ENCODE results near the gene VPS37B.

Gene VPS37B

DNA sequence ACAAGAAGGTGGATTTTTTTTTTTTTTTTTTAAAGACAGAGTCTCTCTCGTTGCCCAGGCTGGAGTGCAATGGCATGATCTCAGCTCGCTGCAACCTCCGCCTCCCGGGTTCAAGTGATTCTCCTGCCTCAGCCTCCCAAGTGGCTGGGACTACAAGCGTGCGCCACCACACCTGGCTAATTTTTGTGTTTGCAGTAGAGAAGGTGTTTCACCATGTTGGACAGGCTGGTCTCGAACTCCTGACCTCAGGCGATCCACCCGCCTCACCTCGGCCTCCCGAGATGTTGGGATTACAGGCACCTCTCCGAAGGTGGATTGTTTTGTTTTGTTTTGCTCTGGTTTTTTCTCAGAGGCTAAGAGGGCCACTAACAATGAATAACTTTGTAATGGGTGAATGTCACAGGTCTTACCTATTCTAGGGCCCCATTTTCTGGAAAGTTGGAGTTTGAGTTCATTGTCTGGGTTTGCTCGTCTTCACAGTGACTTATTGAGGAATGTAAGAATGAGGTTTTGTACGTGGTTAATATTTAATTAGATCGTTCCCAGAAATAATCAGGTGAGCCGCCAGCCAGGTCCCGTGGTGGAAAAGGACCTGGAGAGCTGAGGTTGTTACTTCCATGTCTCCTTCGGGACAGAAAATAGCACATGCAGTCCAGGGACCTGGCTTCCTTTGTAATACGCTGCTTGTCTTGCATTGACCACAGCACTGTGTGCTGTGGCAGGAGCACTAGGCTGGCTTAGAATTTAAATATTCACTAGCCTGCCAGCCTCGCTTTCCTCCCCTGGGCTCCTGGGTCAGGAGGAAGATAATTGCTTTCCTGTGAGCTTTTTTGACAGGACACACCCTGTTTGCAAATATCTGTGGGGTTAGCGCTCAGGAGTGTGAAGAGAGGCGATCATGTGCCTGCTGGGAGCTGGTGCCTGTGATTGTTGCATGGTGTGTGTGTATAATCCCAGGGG is 58.3 kb downstream of the VPS37B start:
- DNase-seq, result no peak

DNA sequence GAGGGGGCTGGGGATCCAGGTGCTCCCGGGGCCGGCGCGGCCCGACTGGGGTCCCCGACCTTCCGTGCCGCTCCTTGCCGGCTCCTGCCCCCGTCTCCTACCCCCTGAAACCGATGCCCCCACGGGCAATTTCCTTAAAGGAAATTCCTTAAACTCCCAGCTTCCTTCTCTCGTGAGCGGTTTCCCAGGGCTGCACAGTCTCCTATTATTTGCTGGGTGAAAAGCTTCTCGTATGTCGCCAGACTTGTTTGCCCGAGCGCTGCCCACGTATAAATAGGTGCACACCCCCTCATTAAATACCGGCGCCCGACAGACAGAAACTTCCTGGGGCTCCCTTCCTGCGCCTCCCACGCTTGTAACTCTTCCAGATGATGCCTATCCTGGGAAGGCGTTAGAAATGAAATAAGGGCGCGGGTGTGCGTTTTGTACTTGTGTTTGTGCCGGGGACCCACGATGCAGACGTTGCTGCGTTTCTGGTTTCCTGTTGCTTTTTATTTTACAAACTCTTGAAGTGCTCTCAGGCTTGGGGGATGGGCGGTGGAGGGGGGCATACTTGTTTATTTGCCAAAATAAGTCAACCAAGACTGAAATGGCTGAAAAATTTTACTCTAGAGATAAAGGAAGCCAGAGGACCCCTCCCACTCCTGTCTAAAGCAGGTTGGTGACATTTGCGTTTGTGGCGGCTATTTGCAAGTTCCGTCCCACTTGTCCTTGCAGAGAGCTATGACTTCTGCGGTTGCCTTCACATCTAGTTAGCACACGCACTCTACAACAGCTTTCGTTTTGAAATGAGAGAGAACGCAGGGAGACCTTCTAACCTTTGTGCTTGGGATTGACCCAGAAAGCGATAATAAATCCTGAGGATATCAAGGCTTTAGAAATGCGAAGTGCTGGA is 59.6 kb downstream of the VPS37B start:
- DNase-seq, result no peak

DNA sequence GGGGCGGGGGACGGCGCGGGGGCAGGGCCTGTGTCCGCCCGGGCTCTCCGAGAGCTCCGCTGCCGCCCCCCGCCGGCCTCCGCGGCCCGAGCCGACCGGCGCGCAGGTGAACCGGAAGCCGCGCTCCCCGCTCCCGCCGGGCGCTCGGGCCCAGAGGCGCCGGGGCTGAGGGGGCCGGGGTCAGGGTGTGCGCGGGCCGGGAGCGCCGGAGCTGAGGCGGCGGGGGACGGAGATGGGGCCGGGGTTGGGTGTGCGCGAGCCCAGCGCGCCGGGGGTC is 60.2 kb downstream of the VPS37B start:
- no peak for DNase-seq

DNA sequence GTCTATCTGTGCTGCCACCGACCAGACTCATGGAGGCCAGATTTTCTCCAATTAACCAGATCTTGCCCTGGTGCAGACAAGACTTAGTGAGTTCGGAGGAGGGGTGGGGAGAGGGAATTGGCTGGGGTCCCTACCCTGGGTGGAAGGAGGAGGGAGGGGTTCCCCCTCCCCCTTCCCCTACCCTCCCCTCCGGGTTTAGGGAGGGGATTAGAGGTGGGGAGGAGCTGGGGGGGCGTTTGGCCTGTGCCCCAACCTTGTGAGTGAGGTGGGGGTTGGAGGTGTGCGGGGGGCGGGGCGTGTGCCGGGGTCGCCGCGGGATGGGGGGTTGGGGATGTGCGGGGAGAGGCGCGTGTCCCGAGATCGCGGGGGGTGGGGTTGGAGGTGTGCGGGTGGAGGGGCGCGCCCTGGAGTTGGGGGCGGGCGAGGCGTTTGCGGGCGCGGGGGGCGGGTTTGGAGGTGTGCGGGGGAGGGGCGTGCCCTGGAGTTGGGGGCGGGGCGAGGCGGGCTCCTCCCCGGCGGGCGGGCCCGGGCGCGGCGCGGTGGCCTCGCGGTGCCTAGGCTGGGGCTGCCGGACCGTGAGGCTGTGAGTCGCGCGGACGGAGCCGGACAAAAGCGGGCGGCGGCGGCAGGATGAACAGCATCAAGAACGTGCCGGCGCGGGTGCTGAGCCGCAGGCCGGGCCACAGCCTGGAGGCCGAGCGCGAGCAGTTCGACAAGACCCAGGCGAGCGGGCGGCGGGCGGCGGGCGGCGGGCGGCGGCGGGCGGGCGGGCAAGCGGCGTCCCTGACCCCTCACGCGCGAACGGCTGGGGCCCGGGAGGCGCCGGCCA is 60.8 kb downstream of the VPS37B start, which contains the start of gene HIP1R:
Gene HIP1R (plus strand): TSS at position 537 of the 829 bp plus-strand sequence. CDS start 94 bp downstream, at position 631.
- DNase-seq, result no peak

GRCh38 chr12:122834104-122834920 is 61.6 kb downstream of the VPS37B start:
- no peak for DNase-seq

DNA sequence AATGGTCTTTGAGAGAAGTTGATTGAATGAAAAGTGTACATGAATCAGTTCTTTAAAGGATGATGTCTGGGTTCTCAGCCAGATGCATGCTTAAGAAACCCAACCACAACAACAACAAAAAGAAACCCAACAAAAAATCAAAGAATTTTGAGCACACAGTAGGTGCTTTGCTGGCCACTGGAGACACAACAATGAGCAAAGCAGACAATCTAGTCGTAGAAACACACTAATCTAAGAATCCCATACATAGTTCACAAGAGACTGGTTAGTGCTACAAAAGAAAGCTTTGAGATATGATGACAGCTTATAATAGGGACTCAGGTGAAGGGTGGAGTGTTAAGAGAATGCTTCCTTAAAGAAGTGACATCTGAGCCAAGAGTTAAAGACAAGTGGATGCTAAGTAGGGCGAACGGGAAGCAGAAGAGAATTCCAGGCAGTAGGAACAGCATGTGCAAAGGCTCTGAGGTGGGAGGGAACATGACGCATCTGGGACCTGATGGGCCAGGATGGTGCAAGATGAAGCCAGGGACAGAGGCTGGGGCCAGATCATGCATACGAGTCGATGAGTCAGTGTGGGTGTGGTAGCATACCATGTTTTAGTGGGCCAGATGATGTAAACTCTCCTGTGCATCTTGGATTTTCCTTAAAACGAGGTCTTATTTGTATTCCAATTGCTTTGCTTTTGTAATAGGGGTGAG is 65.3 kb downstream of the VPS37B start:
- no peak for DNase-seq

DNA sequence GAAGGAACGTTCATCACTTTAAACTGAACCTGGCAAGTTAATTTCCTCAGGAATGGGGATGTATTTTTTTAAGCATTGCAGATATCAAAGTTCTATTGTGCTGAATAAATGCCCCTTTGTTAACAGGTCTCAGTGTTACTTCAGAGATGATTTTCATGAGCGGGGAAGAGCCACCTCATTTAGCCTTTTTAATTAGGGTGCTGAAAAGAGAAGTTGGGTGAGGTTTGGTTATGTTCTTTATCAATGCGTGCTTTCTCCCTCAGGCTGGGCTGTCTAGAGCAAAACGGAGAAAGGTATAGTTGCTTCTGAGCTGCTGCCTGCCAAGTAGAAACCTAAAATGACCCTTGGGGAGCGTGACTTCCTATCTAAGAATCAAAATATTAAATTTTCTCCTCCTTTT is 68.7 kb downstream of the VPS37B start:
- no peak for DNase-seq

GRCh38 chr12:122825773-122826724 is 69.9 kb downstream of the VPS37B start:
- no peak for DNase-seq

- DNase-seq, result no peak
Observed at GRCh38 chr12:122823429-122823828, 72.5 kb downstream of the VPS37B start.

- DNase-seq, result no peak
Observed at GRCh38 chr12:122820838-122821271, 75.1 kb downstream of the VPS37B start.

- no peak for DNase-seq
Observed at GRCh38 chr12:122820138-122820537, 75.8 kb downstream of the VPS37B start.

- DNase-seq, result no peak
Observed at GRCh38 chr12:122819209-122819785, 76.6 kb downstream of the VPS37B start.
